Neural progenitor cell (in vitro differentiated cells): ENCODE results near the gene OLAH. TPM values are rescaled to one million over a fixed set of nuclear protein-coding genes. Genes with fewer than 3 reads are reported as not detected.

Experiments used
- DNase-seq: peaks from one replicate; pipeline ENCODE4 v3.0.0-alpha.2; 2016; ENCODE audit warnings: low spot score
- H2AFZ ChIP-seq: fragments of 200-600 bp; sonication (generic); replicated peaks from 2 replicates; pipeline ENCODE4 v1.6.1; 2016; ENCODE audit warnings: antibody characterized with exemption
- H3F3A ChIP-seq: fragments of 200-600 bp; sonication (generic); 2 replicates; pipeline ENCODE4 v1.6.1; 2016; ENCODE audit warnings: antibody characterized with exemption, low read depth
- H3K27ac ChIP-seq: fragments of 200-600 bp; sonication (generic); 2 replicates; pipeline ENCODE4 v1.5.1; 2016; ENCODE audit warnings: mild to moderate bottlenecking
- H3K27me3 ChIP-seq: fragments of 200-600 bp; sonication (generic); 2 replicates; pipeline ENCODE4 v1.6.1; 2016; ENCODE audit warnings: mild to moderate bottlenecking, moderate library complexity
- H3K36me3 ChIP-seq: fragments of 200-600 bp; sonication (generic); 2 replicates; pipeline ENCODE4 v1.5.1; 2016
- H3K4me1 ChIP-seq: fragments of 200-600 bp; sonication (generic); 2 replicates; pipeline ENCODE4 v1.6.1; 2016; ENCODE audit warnings: mixed run types
- H3K4me2 ChIP-seq: fragments of 200-600 bp; sonication (generic); 2 replicates; pipeline ENCODE4 v1.6.1; 2016
- H3K4me3 ChIP-seq: fragments of 200-600 bp; sonication (generic); 2 replicates; pipeline ENCODE4 v1.5.1; 2016
- H3K79me2 ChIP-seq: fragments of 200-600 bp; sonication (generic); 2 replicates; pipeline ENCODE4 v1.6.1; 2016; ENCODE audit warnings: low read depth
- H3K9ac ChIP-seq: fragments of 200-600 bp; sonication (generic); 2 replicates; pipeline ENCODE4 v1.6.1; 2016
- H3K9me3 ChIP-seq: fragments of 200-600 bp; sonication (generic); 2 replicates; pipeline ENCODE4 v1.5.1; 2016; ENCODE audit warnings: low read depth
- H4K20me1 ChIP-seq: fragments of 200-600 bp; sonication (generic); 2 replicates; pipeline ENCODE4 v1.6.1; 2016; ENCODE audit warnings: low read depth
- H3K27ac Mint-ChIP-seq: 3 replicates; pipeline ENCODE4 v1.8.0; 2021; ENCODE audit warnings: mixed read lengths
- H3K27me3 Mint-ChIP-seq: 2 replicates; pipeline ENCODE4 v1.8.0; 2022; ENCODE audit warnings: low read depth, mild to moderate bottlenecking, inconsistent platforms, moderate library complexity, mixed read lengths; ENCODE audit not compliant: insufficient read depth
- H3K36me3 Mint-ChIP-seq: 3 replicates; pipeline ENCODE4 v1.8.0; 2021; ENCODE audit warnings: mixed read lengths
- H3K4me1 Mint-ChIP-seq: 3 replicates; pipeline ENCODE4 v1.8.0; 2021; ENCODE audit warnings: mixed read lengths
- H3K4me3 Mint-ChIP-seq: 3 replicates; pipeline ENCODE4 v1.8.0; 2021; ENCODE audit warnings: mild to moderate bottlenecking, moderate library complexity, mixed read lengths
- H3K9me3 Mint-ChIP-seq: 3 replicates; pipeline ENCODE4 v1.8.0; 2020; ENCODE audit warnings: mixed read lengths
- EZH2 ChIP-seq: fragments of 200-600 bp; sonication (generic); IDR thresholded peaks from 2 replicates; pipeline ENCODE4 v1.6.1; 2017; ENCODE audit warnings: antibody characterized with exemption, mild to moderate bottlenecking, moderate library complexity
- EZH2phosphoT487 ChIP-seq: fragments of 200-600 bp; sonication (generic); IDR thresholded peaks from 2 replicates; pipeline ENCODE4 v1.6.1; 2017; ENCODE audit warnings: antibody characterized with exemption
- total RNA-seq: library from RNA; depleted of rRNA; stranded (reverse); fragments of >200 nt; gene quantifications from 2 replicates; pipeline ENCODE4 v1.2.3, GENCODE V29; 2015; ENCODE audit warnings: low replicate concordance
- TF ChIP-seq, protein P1 (sequence below): fragments of 200-600 bp; sonication (generic); IDR thresholded peaks from 2 replicates; pipeline ENCODE4 v1.5.1; 2017; ENCODE audit warnings: antibody characterized with exemption, mild to moderate bottlenecking

Gene OLAH
- total RNA-seq, 1 donor from 2014 or later: not detected

DNA sequence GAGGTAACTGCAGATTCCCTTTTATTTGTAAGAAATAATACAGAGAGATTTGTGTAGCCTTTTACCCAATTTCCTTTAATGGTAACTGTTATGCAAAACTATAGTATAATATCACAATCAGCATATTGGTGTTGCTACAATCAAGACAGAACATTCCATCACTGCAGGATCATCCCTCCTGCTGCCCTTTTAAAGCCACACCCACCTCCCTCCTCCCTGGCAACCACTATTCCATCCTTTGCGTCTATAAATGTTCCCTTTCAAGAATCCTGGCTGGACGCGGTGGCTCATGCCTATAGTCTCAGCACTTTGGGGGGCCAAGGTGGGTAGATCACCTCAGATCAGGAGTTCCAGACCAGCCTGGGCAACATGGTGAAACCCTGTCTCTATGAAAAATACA, 31.7 kb downstream of the OLAH start:
- H3K27ac Mint-ChIP-seq: no peak overlapping the region

DNA sequence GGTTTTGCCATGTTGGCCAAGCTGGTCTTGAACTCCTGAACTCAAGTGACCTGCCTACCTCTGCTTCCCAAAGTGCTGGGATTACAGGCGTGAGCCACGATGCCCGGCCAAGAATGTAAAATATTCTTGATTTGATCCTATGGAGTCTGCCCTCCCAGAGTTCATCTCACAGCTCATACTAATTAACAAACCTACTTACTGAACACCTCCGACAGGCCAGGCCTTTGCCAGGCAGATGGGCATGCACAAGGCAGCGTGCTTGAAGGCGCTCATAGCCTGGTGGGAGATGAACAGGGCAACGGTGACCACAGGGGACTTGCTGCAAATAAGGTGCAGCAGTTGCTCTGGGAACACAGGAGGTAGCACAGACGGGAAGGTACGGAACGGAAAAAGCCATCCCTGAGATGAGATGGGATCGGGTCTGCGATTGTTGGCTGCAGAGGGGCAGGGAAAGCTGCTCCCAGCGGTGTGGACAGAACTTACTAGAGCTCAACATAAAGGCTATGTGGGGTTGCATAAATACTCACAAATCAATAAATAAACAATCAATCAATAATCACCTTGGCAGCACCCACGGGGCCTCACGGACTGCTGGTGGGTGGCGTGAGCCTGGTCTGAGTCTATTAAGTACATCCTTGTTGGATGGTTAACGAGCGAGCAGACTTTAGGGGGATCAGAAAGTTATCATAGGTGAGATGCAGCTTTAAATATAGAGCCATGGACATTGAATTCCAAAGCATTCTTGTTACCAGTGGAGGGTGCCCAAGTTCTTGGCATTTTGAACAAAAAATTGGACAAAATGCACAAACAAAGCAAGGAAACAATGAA, 40.1 kb downstream of the OLAH start:
- H3K4me1 Mint-ChIP-seq: peaks cover 13% of the 10 kb centered on the region
- H3K4me3 ChIP-seq: no peak overlapping the region
- H4K20me1 ChIP-seq: no peaks in the 10 kb centered on the region
- H3K4me1 ChIP-seq: peaks cover 7% of the 10 kb centered on the region
- H3K27me3 ChIP-seq: no peaks in the 10 kb centered on the region
- H3K4me2 ChIP-seq: peak overlapping the region; percentile 54
- peaks cover 18% of the 10 kb centered on the region for H3F3A ChIP-seq
- TF ChIP-seq EZH2: no peak
- TF ChIP-seq, protein P1, sequence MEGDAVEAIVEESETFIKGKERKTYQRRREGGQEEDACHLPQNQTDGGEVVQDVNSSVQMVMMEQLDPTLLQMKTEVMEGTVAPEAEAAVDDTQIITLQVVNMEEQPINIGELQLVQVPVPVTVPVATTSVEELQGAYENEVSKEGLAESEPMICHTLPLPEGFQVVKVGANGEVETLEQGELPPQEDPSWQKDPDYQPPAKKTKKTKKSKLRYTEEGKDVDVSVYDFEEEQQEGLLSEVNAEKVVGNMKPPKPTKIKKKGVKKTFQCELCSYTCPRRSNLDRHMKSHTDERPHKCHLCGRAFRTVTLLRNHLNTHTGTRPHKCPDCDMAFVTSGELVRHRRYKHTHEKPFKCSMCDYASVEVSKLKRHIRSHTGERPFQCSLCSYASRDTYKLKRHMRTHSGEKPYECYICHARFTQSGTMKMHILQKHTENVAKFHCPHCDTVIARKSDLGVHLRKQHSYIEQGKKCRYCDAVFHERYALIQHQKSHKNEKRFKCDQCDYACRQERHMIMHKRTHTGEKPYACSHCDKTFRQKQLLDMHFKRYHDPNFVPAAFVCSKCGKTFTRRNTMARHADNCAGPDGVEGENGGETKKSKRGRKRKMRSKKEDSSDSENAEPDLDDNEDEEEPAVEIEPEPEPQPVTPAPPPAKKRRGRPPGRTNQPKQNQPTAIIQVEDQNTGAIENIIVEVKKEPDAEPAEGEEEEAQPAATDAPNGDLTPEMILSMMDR: no peak
- TF ChIP-seq EZH2phosphoT487: no peak
- H3K79me2 ChIP-seq: peaks cover 11% of the 10 kb centered on the region
- H3K9me3 Mint-ChIP-seq: no peaks in the 10 kb centered on the region
- no peaks in the 10 kb centered on the region for H3K27me3 Mint-ChIP-seq
- H3K9me3 ChIP-seq: no peaks in the 10 kb centered on the region
- no peak overlapping the region for H2AFZ ChIP-seq
- DNase-seq: no peak
- H3K27ac Mint-ChIP-seq: peak overlapping the region; percentile 50
- peak overlapping the region; percentile 81 for H3K27ac ChIP-seq
- H3K36me3 Mint-ChIP-seq: no peaks in the 10 kb centered on the region
- peak overlapping the region; percentile 48 for H3K4me3 Mint-ChIP-seq
- H3K9ac ChIP-seq: no peak overlapping the region
- H3K36me3 ChIP-seq: no peaks in the 10 kb centered on the region

More for the DNA sequence above, 31.7 kb downstream of the OLAH start:
- Mint-ChIP-seq H3K36me3 (peaks cover 16% of the 10 kb centered on the region), H3K27me3 (peaks cover 2% of the 10 kb centered on the region), H3K9me3 (peaks cover 17% of the 10 kb centered on the region), H3K4me3 (no peak overlapping the region), H3K4me1 (no peaks in the 10 kb centered on the region)
- Histone ChIP-seq H4K20me1 (no peaks in the 10 kb centered on the region), H3K36me3 (peaks cover 8% of the 10 kb centered on the region), H3K4me3 (no peak overlapping the region), H3F3A (no peaks in the 10 kb centered on the region), H3K9ac (no peak overlapping the region), H3K27ac (no peak overlapping the region), H3K79me2 (no peaks in the 10 kb centered on the region), H3K9me3 (peaks cover 6% of the 10 kb centered on the region), H3K27me3 (no peaks in the 10 kb centered on the region), H2AFZ (no peak overlapping the region), H3K4me2 (no peak overlapping the region), H3K4me1 (no peaks in the 10 kb centered on the region)
- TF ChIP-seq EZH2 (no peak), EZH2phosphoT487 (no peak)
- TF ChIP-seq, protein P1: no peak
- no peak for DNase-seq

DNA sequence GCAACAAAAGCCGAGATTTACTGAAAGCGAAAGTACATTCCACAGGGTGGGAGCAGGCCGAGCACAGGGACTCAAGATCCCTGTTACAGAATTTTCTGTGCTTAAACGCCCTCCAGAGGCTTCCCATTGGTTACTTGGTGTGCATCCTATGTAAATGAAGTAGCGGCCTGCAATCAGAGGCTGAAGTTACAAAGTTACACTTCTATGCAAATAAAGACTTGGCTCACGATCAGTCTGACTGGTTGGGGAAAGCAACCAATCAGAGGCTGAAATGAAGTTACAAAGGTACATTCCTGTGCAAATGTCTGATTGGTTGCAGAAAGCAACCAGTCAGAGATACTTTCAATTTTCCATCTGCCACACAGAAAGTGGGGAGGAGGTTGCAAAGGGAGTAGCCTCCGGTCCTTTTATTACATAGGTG, 40.8 kb downstream of the OLAH start:
- Histone ChIP-seq H3K9ac (no peak overlapping the region), H3K9me3 (no peaks in the 10 kb centered on the region), H3K4me1 (peaks cover 7% of the 10 kb centered on the region), H3F3A (peaks cover 22% of the 10 kb centered on the region), H3K27ac (peak overlapping the region; percentile 81), H3K79me2 (peaks cover 11% of the 10 kb centered on the region), H4K20me1 (no peaks in the 10 kb centered on the region), H3K36me3 (no peaks in the 10 kb centered on the region), H3K4me3 (no peak overlapping the region), H2AFZ (no peak overlapping the region), H3K27me3 (no peaks in the 10 kb centered on the region), H3K4me2 (peak overlapping the region; percentile 54)
- H3K4me3 Mint-ChIP-seq: peak overlapping the region; percentile 48
- H3K27me3 Mint-ChIP-seq: no peaks in the 10 kb centered on the region
- no peaks in the 10 kb centered on the region for H3K36me3 Mint-ChIP-seq
- peak; percentile 82 for DNase-seq
- H3K27ac Mint-ChIP-seq: peak overlapping the region; percentile 47
- H3K4me1 Mint-ChIP-seq: peaks cover 13% of the 10 kb centered on the region
- H3K9me3 Mint-ChIP-seq: no peaks in the 10 kb centered on the region
- TF ChIP-seq EZH2phosphoT487: no peak
- no peak for TF ChIP-seq EZH2
- TF ChIP-seq, protein P1: no peak
